Measurements from ENCODE around the gene WDFY4.

Gene WDFY4

DNA sequence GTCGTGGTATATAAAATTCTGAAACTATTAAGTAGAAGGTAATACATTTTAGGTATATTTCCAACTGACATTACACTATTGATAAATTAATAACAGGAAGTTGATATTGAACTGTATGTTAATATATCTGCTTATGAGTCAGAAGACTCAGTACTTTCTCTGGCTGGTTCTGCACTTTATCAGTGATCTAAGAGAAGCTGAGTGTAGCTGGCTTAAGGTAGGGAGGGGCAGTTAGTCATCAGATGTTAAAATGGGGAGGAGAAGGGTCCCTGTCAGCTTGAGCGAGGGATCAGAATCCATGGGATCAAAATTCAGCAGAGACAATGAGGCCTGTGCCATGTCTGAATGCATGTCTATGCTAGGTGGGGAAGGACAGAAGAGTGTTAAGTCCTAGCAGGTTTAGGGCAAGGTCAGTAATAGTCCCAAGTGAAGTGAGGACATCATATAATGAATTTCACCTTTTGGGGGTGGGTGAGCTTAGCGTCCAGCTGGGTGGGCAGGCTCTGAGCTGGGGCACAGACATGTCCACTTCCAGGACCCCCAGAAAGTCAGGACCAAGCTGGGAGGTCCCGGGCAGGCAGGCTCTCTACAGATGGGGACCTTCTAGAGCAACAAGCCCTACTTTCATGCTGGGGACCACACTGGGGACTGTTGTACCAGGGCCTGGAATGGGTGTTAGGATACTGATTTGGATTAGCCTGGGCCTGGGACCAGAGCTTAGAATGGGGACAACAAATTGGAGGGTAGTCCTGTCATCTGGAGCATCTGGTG, 82.9 kb downstream of the WDFY4 start:
- Histone ChIP-seq H3K4me1 (ENCODE audit: control insufficient read depth in 5 of 5, insufficient read depth in 5 of 5, low read length in 5 of 5) (peaks cover 0 to 3% (median 0%) of the 10 kb centered on the region in 5 donors), H3K9me3 (ENCODE audit: control insufficient read depth in 5 of 5, low read length in 5 of 5) (no peaks in the 10 kb centered on the region), H3K27ac (ENCODE audit: low read depth, low read length) (no peak overlapping the region), H3K27me3 (ENCODE audit: control insufficient read depth in 5 of 5, insufficient read depth in 4 of 5, low read length in 5 of 5) (no peaks in the 10 kb centered on the region), H3K9ac (ENCODE audit: low read length in 5 of 5) (no peak overlapping the region), H3K36me3 (ENCODE audit: control insufficient read depth in 5 of 5, insufficient read depth in 5 of 5, low read length in 5 of 5) (no peaks in the 10 kb centered on the region), H3K4me3 (ENCODE audit: low read depth in 1 of 5, low read length in 5 of 5) (no peak overlapping the region)

DNA sequence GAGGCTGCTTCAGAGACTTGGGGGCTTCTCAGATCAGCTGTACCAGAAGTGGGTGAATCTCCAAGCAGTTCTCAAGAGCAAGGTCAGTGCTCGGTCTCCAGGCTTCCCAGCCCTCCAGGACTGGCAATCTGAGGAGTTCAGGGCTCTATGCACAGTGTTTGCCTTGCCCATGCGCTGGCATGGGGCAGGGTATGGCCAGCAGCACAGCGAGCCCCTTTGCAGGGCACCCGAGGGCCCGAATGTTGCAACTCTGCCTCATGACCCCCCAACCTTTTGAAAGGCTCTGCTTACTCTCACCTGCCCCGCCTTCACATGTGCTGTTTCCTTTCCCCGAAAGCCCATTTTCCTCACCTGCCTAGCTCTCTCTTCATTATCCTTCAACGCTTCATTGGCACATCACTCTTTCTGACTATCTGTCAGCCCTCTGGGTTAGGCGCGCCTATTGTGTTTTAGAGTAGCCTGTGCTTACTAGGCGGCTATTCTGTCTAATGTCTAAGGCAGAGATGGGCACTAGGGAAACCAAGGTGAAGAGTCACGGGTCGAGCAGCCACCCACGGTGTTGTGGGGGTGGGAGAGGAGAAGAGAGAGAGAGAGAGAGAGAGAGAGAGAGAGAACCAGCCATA, 83.6 kb downstream of the WDFY4 start:
- Histone ChIP-seq H3K4me3 (ENCODE audit: low read depth in 1 of 5, low read length in 5 of 5) (no peak overlapping the region), H3K36me3 (ENCODE audit: control insufficient read depth in 5 of 5, insufficient read depth in 5 of 5, low read length in 5 of 5) (no peaks in the 10 kb centered on the region), H3K27me3 (ENCODE audit: control insufficient read depth in 5 of 5, insufficient read depth in 4 of 5, low read length in 5 of 5) (no peaks in the 10 kb centered on the region), H3K27ac (ENCODE audit: low read depth, low read length) (no peak overlapping the region), H3K4me1 (ENCODE audit: control insufficient read depth in 5 of 5, insufficient read depth in 5 of 5, low read length in 5 of 5) (peaks cover 0 to 3% (median 0%) of the 10 kb centered on the region in 5 donors), H3K9ac (ENCODE audit: low read length in 5 of 5) (no peak overlapping the region), H3K9me3 (ENCODE audit: control insufficient read depth in 5 of 5, low read length in 5 of 5) (no peaks in the 10 kb centered on the region)

GRCh38 chr10:48768926-48769325, 84.3 kb downstream of the WDFY4 start:
- Histone ChIP-seq H3K4me3 (ENCODE audit: low read depth in 1 of 5, low read length in 5 of 5) (no peak overlapping the region), H3K9me3 (ENCODE audit: control insufficient read depth in 5 of 5, low read length in 5 of 5) (no peaks in the 10 kb centered on the region), H3K36me3 (ENCODE audit: control insufficient read depth in 5 of 5, insufficient read depth in 5 of 5, low read length in 5 of 5) (no peaks in the 10 kb centered on the region), H3K27me3 (ENCODE audit: control insufficient read depth in 5 of 5, insufficient read depth in 4 of 5, low read length in 5 of 5) (no peaks in the 10 kb centered on the region), H3K4me1 (ENCODE audit: control insufficient read depth in 5 of 5, insufficient read depth in 5 of 5, low read length in 5 of 5) (peaks cover 0 to 3% (median 0%) of the 10 kb centered on the region in 5 donors), H3K9ac (ENCODE audit: low read length in 5 of 5) (no peak overlapping the region), H3K27ac (ENCODE audit: low read depth, low read length) (no peak overlapping the region)

DNA sequence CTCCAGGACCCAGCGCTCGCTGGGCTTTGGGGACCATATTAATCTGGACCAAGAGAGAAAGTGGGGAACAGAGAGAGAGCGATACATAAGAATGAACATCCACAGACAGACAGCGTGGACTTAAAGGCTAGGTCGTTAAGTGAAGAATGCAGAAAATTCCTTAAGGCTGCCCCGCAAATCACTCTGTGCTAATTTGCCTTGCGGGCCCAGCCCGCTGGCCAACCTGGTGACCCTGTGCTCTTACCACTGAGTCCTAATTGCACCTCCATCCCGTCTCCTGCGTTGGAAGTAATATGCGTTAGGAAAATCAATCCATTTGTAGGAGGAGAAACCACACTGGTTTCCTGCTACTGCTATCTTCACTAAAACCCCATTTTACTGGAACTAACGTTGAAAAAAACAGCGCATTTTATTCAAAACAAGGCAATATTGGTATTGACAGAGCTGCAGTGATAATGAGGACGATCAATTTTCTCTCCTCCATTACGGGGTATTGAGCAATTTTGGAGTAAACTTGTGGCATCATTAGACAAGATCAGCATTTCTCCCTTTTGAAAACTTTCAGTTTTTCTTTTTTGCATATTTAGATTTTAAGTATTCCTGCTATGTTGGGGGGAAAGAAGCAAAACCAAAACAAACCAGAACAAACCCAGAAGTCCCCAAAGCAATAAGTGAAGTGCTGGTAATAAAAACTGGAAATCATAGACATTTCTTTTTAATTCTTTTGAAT, 85.2 kb downstream of the WDFY4 start:
- H3K4me1 ChIP-seq (ENCODE audit: control insufficient read depth in 5 of 5, insufficient read depth in 5 of 5, low read length in 5 of 5): peaks cover 0 to 3% (median 0%) of the 10 kb centered on the region in 5 donors
- no peaks in the 10 kb centered on the region for H3K27me3 ChIP-seq (ENCODE audit: control insufficient read depth in 5 of 5, insufficient read depth in 4 of 5, low read length in 5 of 5)
- no peak overlapping the region for H3K27ac ChIP-seq (ENCODE audit: low read depth, low read length)
- no peak overlapping the region for H3K4me3 ChIP-seq (ENCODE audit: low read depth in 1 of 5, low read length in 5 of 5)
- no peaks in the 10 kb centered on the region for H3K9me3 ChIP-seq (ENCODE audit: control insufficient read depth in 5 of 5, low read length in 5 of 5)
- no peak overlapping the region for H3K9ac ChIP-seq (ENCODE audit: low read length in 5 of 5)
- peaks cover 0 to 2% (median 0%) of the 10 kb centered on the region in 5 donors for H3K36me3 ChIP-seq (ENCODE audit: control insufficient read depth in 5 of 5, insufficient read depth in 5 of 5, low read length in 5 of 5)

- no peak overlapping the region for H3K9ac ChIP-seq (ENCODE audit: low read length in 5 of 5)
- H3K27ac ChIP-seq (ENCODE audit: low read depth, low read length): no peak overlapping the region
- no peaks in the 10 kb centered on the region for H3K9me3 ChIP-seq (ENCODE audit: control insufficient read depth in 5 of 5, low read length in 5 of 5)
- H3K4me1 ChIP-seq (ENCODE audit: control insufficient read depth in 5 of 5, insufficient read depth in 5 of 5, low read length in 5 of 5): peaks cover 0 to 3% (median 0%) of the 10 kb centered on the region in 5 donors
- peaks cover 0 to 2% (median 0%) of the 10 kb centered on the region in 5 donors for H3K36me3 ChIP-seq (ENCODE audit: control insufficient read depth in 5 of 5, insufficient read depth in 5 of 5, low read length in 5 of 5)
- no peaks in the 10 kb centered on the region for H3K27me3 ChIP-seq (ENCODE audit: control insufficient read depth in 5 of 5, insufficient read depth in 4 of 5, low read length in 5 of 5)
- H3K4me3 ChIP-seq (ENCODE audit: low read depth in 1 of 5, low read length in 5 of 5): no peak overlapping the region
Observed at GRCh38 chr10:48770561-48771089, 86.0 kb downstream of the WDFY4 start.

DNA sequence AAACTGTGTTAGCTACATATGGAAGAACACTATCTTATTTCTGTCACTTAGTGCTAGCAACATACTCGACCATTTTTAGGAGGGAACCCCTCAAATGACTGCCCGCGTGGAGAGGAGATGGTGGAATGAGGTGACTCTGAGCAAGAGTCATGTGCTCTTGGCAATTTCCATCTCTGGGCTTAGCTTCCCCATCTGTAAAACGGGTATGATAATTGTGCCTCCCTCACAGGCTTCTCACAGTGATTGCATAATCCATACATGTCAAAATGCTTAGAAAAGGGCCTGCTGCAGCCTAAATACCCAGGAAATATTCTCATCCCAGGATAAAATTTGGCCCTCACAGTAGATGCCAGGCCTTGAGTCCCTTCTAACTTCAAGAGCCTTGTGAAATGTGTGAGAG, 86.6 kb downstream of the WDFY4 start:
- peaks cover 0 to 3% (median 0%) of the 10 kb centered on the region in 5 donors for H3K4me1 ChIP-seq (ENCODE audit: control insufficient read depth in 5 of 5, insufficient read depth in 5 of 5, low read length in 5 of 5)
- no peaks in the 10 kb centered on the region for H3K9me3 ChIP-seq (ENCODE audit: control insufficient read depth in 5 of 5, low read length in 5 of 5)
- peaks cover 0 to 2% (median 0%) of the 10 kb centered on the region in 5 donors for H3K36me3 ChIP-seq (ENCODE audit: control insufficient read depth in 5 of 5, insufficient read depth in 5 of 5, low read length in 5 of 5)
- H3K27ac ChIP-seq (ENCODE audit: low read depth, low read length): no peak overlapping the region
- no peak overlapping the region for H3K9ac ChIP-seq (ENCODE audit: low read length in 5 of 5)
- H3K27me3 ChIP-seq (ENCODE audit: control insufficient read depth in 5 of 5, insufficient read depth in 4 of 5, low read length in 5 of 5): no peaks in the 10 kb centered on the region
- no peak overlapping the region for H3K4me3 ChIP-seq (ENCODE audit: low read depth in 1 of 5, low read length in 5 of 5)

DNA sequence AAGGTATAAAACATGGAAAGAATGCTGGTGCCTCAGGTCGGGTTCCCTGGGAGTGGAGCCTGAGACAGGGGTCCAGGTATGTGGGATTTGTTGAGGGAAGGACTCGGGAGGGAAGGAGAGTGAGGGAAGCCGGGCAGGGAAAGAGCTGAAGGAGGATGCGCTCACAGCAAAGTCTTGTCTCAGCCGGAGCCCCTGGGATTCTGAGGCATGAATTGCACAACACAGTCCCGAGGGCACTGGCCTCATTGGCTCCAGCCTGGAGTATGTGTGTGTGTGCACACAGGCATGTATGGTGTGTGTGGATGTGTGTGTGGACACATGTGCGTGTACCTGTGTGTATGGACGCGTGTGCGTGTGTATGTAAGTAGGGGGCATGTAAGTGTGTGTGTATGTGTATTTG, 87.4 kb downstream of the WDFY4 start:
- no peak overlapping the region for H3K27ac ChIP-seq (ENCODE audit: low read depth, low read length)
- no peak overlapping the region for H3K4me3 ChIP-seq (ENCODE audit: low read depth in 1 of 5, low read length in 5 of 5)
- H3K9ac ChIP-seq (ENCODE audit: low read length in 5 of 5): no peak overlapping the region
- H3K4me1 ChIP-seq (ENCODE audit: control insufficient read depth in 5 of 5, insufficient read depth in 5 of 5, low read length in 5 of 5): peaks cover 0 to 3% (median 0%) of the 10 kb centered on the region in 5 donors
- H3K9me3 ChIP-seq (ENCODE audit: control insufficient read depth in 5 of 5, low read length in 5 of 5): no peaks in the 10 kb centered on the region
- peaks cover 0 to 2% (median 0%) of the 10 kb centered on the region in 5 donors for H3K36me3 ChIP-seq (ENCODE audit: control insufficient read depth in 5 of 5, insufficient read depth in 5 of 5, low read length in 5 of 5)
- H3K27me3 ChIP-seq (ENCODE audit: control insufficient read depth in 5 of 5, insufficient read depth in 4 of 5, low read length in 5 of 5): no peaks in the 10 kb centered on the region

- H3K4me3 ChIP-seq (ENCODE audit: low read depth in 1 of 5, low read length in 5 of 5): no peak overlapping the region
- H3K9me3 ChIP-seq (ENCODE audit: control insufficient read depth in 5 of 5, low read length in 5 of 5): no peaks in the 10 kb centered on the region
- H3K36me3 ChIP-seq (ENCODE audit: control insufficient read depth in 5 of 5, insufficient read depth in 5 of 5, low read length in 5 of 5): peaks cover 0 to 7% (median 0%) of the 10 kb centered on the region in 5 donors
Observed at GRCh38 chr10:48773580-48773979, 88.9 kb downstream of the WDFY4 start.

GRCh38 chr10:48774416-48775205, 89.9 kb downstream of the WDFY4 start:
- no peaks in the 10 kb centered on the region for H3K9me3 ChIP-seq (ENCODE audit: control insufficient read depth in 5 of 5, low read length in 5 of 5)
- no peak overlapping the region for H3K27ac ChIP-seq (ENCODE audit: low read depth, low read length)
- H3K27me3 ChIP-seq (ENCODE audit: control insufficient read depth in 5 of 5, insufficient read depth in 4 of 5, low read length in 5 of 5): no peaks in the 10 kb centered on the region
- no peak overlapping the region for H3K9ac ChIP-seq (ENCODE audit: low read length in 5 of 5)
- no peak overlapping the region for H3K4me3 ChIP-seq (ENCODE audit: low read depth in 1 of 5, low read length in 5 of 5)
- H3K36me3 ChIP-seq (ENCODE audit: control insufficient read depth in 5 of 5, insufficient read depth in 5 of 5, low read length in 5 of 5): peaks cover 0 to 13% (median 0%) of the 10 kb centered on the region in 5 donors
- H3K4me1 ChIP-seq (ENCODE audit: control insufficient read depth in 5 of 5, insufficient read depth in 5 of 5, low read length in 5 of 5): peaks cover 0 to 3% (median 0%) of the 10 kb centered on the region in 5 donors

More at GRCh38 chr10:48773580-48773979, 88.9 kb downstream of the WDFY4 start:
- no peak overlapping the region for H3K9ac ChIP-seq (ENCODE audit: low read length in 5 of 5)
- no peaks in the 10 kb centered on the region for H3K27me3 ChIP-seq (ENCODE audit: control insufficient read depth in 5 of 5, insufficient read depth in 4 of 5, low read length in 5 of 5)
- peaks cover 0 to 3% (median 0%) of the 10 kb centered on the region in 5 donors for H3K4me1 ChIP-seq (ENCODE audit: control insufficient read depth in 5 of 5, insufficient read depth in 5 of 5, low read length in 5 of 5)
- no peak overlapping the region for H3K27ac ChIP-seq (ENCODE audit: low read depth, low read length)
